G401 (cell line): ENCODE results near the gene SRGAP3. TPM values are rescaled to one million over a fixed set of nuclear protein-coding genes. Genes with fewer than 3 reads are reported as not detected.

Source experiments
- DNase-seq: peaks from one replicate; pipeline ENCODE4 v3.0.0-alpha.2; 2015; ENCODE audit warnings: low spot score
- in situ Hi-C: cut with HindIII; loops from 2 replicates; pipeline ENCODE4 v1.10.0; 2016; ENCODE audit warnings: low sequenced_read_pairs, mixed read lengths
- total RNA-seq: library from RNA; depleted of rRNA; stranded (reverse); fragments of >200 nt; shearing (Covaris generic); gene quantifications from 2 replicates; pipeline ENCODE4 v1.2.3, GENCODE V29; 2014

The SRGAP3 gene
- total RNA-seq, 1 experiment from 2014 or later = 0.37 TPM

GRCh38 chr3:9047452-9048346, 201.7 kb downstream of the SRGAP3 start:
- in situ Hi-C loops = no loop called here
- DNase-seq = no peak

- no peak for DNase-seq
- in situ Hi-C loops = no loop called here
These were observed 204.1 kb downstream of the SRGAP3 start for GRCh38 chr3:9045371-9045770.

- in situ Hi-C loops = no loop called here
These were observed 206.4 kb downstream of the SRGAP3 start for GRCh38 chr3:9043063-9043462.

GRCh38 chr3:9041626-9042025, 207.8 kb downstream of the SRGAP3 start:
- in situ Hi-C loops = no loop called here

More at GRCh38 chr3:9043063-9043462, 206.4 kb downstream of the SRGAP3 start:
- DNase-seq = no peak

GRCh38 chr3:9040996-9041395, 208.4 kb downstream of the SRGAP3 start:
- no peak for DNase-seq
- in situ Hi-C loops = no loop called here

More at GRCh38 chr3:9041626-9042025, 207.8 kb downstream of the SRGAP3 start:
- DNase-seq = no peak

- in situ Hi-C loops = no loop called here
- peak; percentile 55 for DNase-seq
These were observed 212.2 kb downstream of the SRGAP3 start for GRCh38 chr3:9037144-9037711.

- DNase-seq = peak; percentile 42
- in situ Hi-C loops = no loop called here
These were observed 212.9 kb downstream of the SRGAP3 start for GRCh38 chr3:9036404-9037131.

GRCh38 chr3:9035961-9036360, 213.5 kb downstream of the SRGAP3 start:
- DNase-seq = no peak
- in situ Hi-C loops = no loop called here

GRCh38 chr3:9035473-9035872, 214.0 kb downstream of the SRGAP3 start:
- in situ Hi-C loops = no loop called here
- no peak for DNase-seq

GRCh38 chr3:9033867-9034266, 215.6 kb downstream of the SRGAP3 start:
- in situ Hi-C loops = no loop called here
- no peak for DNase-seq

- DNase-seq = no peak
- in situ Hi-C loops = no loop called here
These were observed 217.1 kb downstream of the SRGAP3 start for GRCh38 chr3:9032231-9032777.

- in situ Hi-C loops = no loop called here
- DNase-seq = no peak
These were observed 219.4 kb downstream of the SRGAP3 start for GRCh38 chr3:9030034-9030433.

- peak; percentile 71 for DNase-seq
- in situ Hi-C loops = no loop called here
These were observed 221.3 kb downstream of the SRGAP3 start for GRCh38 chr3:9028134-9028533.

GRCh38 chr3:9026320-9027045, 223.0 kb downstream of the SRGAP3 start:
- peak; percentile 96 for DNase-seq
- in situ Hi-C loops = no loop called here

GRCh38 chr3:9024341-9024740, 225.1 kb downstream of the SRGAP3 start:
- in situ Hi-C loops = no loop called here
- peak; percentile 95 for DNase-seq

GRCh38 chr3:9023226-9023590, 226.2 kb downstream of the SRGAP3 start:
- DNase-seq = no peak
- in situ Hi-C loops = no loop called here

- in situ Hi-C loops = no loop called here
- DNase-seq = peak; percentile 83
These were observed 226.9 kb downstream of the SRGAP3 start for GRCh38 chr3:9022305-9023225.
